NT2/D1 (cell line): ENCODE results near the gene GTPBP10.

ENCODE experiments used
- DNase-seq: peaks from one replicate; pipeline ENCODE4 v3.0.0-alpha.2; 2011; ENCODE audit warnings: low read depth, low spot score
- H3K27me3 ChIP-seq: 2 replicates; pipeline ENCODE4 v1.6.0; 2011; ENCODE audit warnings: mild to moderate bottlenecking; ENCODE audit not compliant: insufficient read length, insufficient read depth
- H3K36me3 ChIP-seq: 2 replicates; pipeline ENCODE4 v1.6.1; 2011; ENCODE audit warnings: mild to moderate bottlenecking, low read length, mixed read lengths; ENCODE audit not compliant: insufficient read depth, insufficient read length
- H3K4me1 ChIP-seq: 2 replicates; pipeline ENCODE4 v1.5.1; 2011; ENCODE audit not compliant: insufficient read depth, insufficient read length
- H3K4me3 ChIP-seq: 2 replicates; pipeline ENCODE4 v1.5.1; 2011; ENCODE audit warnings: low read depth; ENCODE audit not compliant: insufficient read length
- H3K9ac ChIP-seq: 2 replicates; pipeline ENCODE4 v1.6.0; 2011; ENCODE audit warnings: low read depth; ENCODE audit not compliant: insufficient read length
- H3K9me3 ChIP-seq: 2 replicates; pipeline ENCODE4 v1.5.1; 2011; ENCODE audit warnings: mild to moderate bottlenecking, low read length; ENCODE audit not compliant: insufficient read depth
- SUZ12 ChIP-seq: IDR thresholded peaks from 2 replicates; pipeline ENCODE4 v1.6.1; 2011; ENCODE audit not compliant: insufficient read length, insufficient read depth; ENCODE audit errors: extremely low read depth
- YY1 ChIP-seq: IDR thresholded peaks from 2 replicates; pipeline ENCODE4 v1.6.1; 2011; ENCODE audit not compliant: insufficient read length, insufficient read depth
- ZNF274 ChIP-seq: IDR thresholded peaks from 2 replicates; pipeline ENCODE4 v1.6.1; 2011; ENCODE audit warnings: mild to moderate bottlenecking, low read depth, low read length

GTPBP10 gene

GRCh38 chr7:90383422-90383821 is 36.9 kb downstream of the GTPBP10 start:
- no peaks in the 10 kb centered on the region for H3K4me1 ChIP-seq

GRCh38 chr7:90383861-90384260 is 37.3 kb downstream of the GTPBP10 start:
- no peak overlapping the region for H3K4me3 ChIP-seq
- TF ChIP-seq YY1: no peak
- no peak for TF ChIP-seq SUZ12
- no peak for TF ChIP-seq ZNF274
- H3K9me3 ChIP-seq: no peaks in the 10 kb centered on the region
- DNase-seq: no peak
- H3K36me3 ChIP-seq: peaks cover 37% of the 10 kb centered on the region
- no peaks in the 10 kb centered on the region for H3K27me3 ChIP-seq
- H3K4me1 ChIP-seq: no peaks in the 10 kb centered on the region
- H3K9ac ChIP-seq: no peak overlapping the region

More at GRCh38 chr7:90383422-90383821, 36.9 kb downstream of the GTPBP10 start:
- Histone ChIP-seq H3K36me3 (peaks cover 40% of the 10 kb centered on the region), H3K4me3 (no peak overlapping the region), H3K9me3 (no peaks in the 10 kb centered on the region), H3K9ac (no peak overlapping the region), H3K27me3 (no peaks in the 10 kb centered on the region)
- TF ChIP-seq SUZ12 (no peak), YY1 (no peak), ZNF274 (no peak)
- no peak for DNase-seq

- Histone ChIP-seq H3K27me3 (no peaks in the 10 kb centered on the region), H3K4me1 (no peaks in the 10 kb centered on the region), H3K9me3 (no peaks in the 10 kb centered on the region), H3K36me3 (peaks cover 35% of the 10 kb centered on the region), H3K9ac (no peak overlapping the region), H3K4me3 (no peak overlapping the region)
- no peak for DNase-seq
- TF ChIP-seq SUZ12: no peak
- TF ChIP-seq YY1: no peak
- TF ChIP-seq ZNF274: no peak
These were observed 37.9 kb downstream of the GTPBP10 start for GRCh38 chr7:90384433-90384832.

DNA sequence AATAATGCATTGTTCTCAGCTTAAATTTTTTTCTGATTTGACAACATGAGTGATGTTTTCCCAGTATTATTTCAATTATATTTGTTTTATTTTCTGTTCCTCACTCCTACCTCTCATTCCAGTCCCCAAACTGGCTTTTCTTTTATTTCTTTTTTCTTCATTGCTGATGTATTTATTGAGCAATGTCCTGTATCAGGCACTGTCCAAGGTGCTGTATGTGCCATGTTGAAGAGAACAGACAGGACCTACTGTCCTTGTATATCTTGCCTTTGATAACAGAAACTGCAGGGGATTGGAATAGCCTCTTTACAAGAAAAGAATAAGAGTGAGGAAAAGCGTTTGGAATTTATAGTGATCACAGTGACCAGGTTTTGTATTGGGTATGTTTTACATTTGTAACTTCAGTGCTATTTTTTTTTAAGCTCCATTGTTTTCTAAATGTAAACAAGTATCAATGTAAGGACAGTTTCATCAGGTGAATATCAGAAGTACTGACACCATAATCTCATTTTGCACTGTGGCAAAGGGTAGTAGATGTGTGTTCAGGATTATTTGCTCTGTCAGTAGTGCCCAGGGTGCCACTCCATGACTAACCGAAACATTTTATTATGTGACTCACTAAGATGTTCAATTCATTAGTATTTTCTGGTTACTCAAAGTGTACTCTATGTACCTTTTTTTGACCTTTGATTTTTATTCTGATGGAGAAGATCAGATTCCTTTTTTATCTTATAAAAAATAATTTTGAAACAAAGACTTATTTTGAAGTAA is 41.1 kb downstream of the GTPBP10 start:
- TF ChIP-seq ZNF274: no peak
- no peak for TF ChIP-seq SUZ12
- TF ChIP-seq YY1: no peak
- H3K9ac ChIP-seq: no peak overlapping the region
- no peak for DNase-seq
- no peaks in the 10 kb centered on the region for H3K27me3 ChIP-seq
- peaks cover 23% of the 10 kb centered on the region for H3K36me3 ChIP-seq
- H3K9me3 ChIP-seq: no peaks in the 10 kb centered on the region
- H3K4me1 ChIP-seq: no peaks in the 10 kb centered on the region
- H3K4me3 ChIP-seq: no peak overlapping the region

- Histone ChIP-seq H3K9me3 (no peaks in the 10 kb centered on the region), H3K4me1 (no peaks in the 10 kb centered on the region), H3K4me3 (no peak overlapping the region), H3K9ac (no peak overlapping the region), H3K36me3 (no peaks in the 10 kb centered on the region), H3K27me3 (no peaks in the 10 kb centered on the region)
- no peak for DNase-seq
- no peak for TF ChIP-seq ZNF274
- no peak for TF ChIP-seq SUZ12
- TF ChIP-seq YY1: no peak
These were observed 44.4 kb downstream of the GTPBP10 start for GRCh38 chr7:90390926-90391325.

- no peaks in the 10 kb centered on the region for H3K4me1 ChIP-seq
- no peak overlapping the region for H3K4me3 ChIP-seq
- H3K36me3 ChIP-seq: no peaks in the 10 kb centered on the region
- TF ChIP-seq YY1 (no peak), ZNF274 (no peak), SUZ12 (no peak)
- no peaks in the 10 kb centered on the region for H3K27me3 ChIP-seq
- DNase-seq: no peak
- no peaks in the 10 kb centered on the region for H3K9me3 ChIP-seq
- no peak overlapping the region for H3K9ac ChIP-seq
These were observed 45.0 kb downstream of the GTPBP10 start for GRCh38 chr7:90391488-90391887.

- Histone ChIP-seq H3K9ac (no peak overlapping the region), H3K27me3 (peaks cover 4% of the 10 kb centered on the region), H3K36me3 (no peaks in the 10 kb centered on the region), H3K4me3 (no peak overlapping the region), H3K9me3 (no peaks in the 10 kb centered on the region), H3K4me1 (no peaks in the 10 kb centered on the region)
- DNase-seq: no peak
- TF ChIP-seq SUZ12: no peak
- no peak for TF ChIP-seq ZNF274
- no peak for TF ChIP-seq YY1
These were observed 49.9 kb downstream of the GTPBP10 start for GRCh38 chr7:90396420-90396819.
